Activated T-helper 17 cell treated with anti-CD3 and anti-CD28 coated beads, Interleukin-2, amount 50 U/mL, for 72 hours (primary cell): Measurements from ENCODE around the gene HECW1. TPM values are rescaled to one million over a fixed set of nuclear protein-coding genes. Genes with fewer than 3 reads are reported as not detected.

Source experiments
- ATAC-seq: fragments of 150-1000 bp; cut with Tn5 transposase; replicated peaks from 2 replicates; pipeline ENCODE4 v1.10.0; 2021; ENCODE audit warnings: mild to moderate bottlenecking, moderate library complexity
- H3K27ac Mint-ChIP-seq: one replicate; pipeline ENCODE4 v1.8.0; 2022; ENCODE audit warnings: mixed read lengths
- H3K27me3 Mint-ChIP-seq: one replicate; pipeline ENCODE4 v1.8.0; 2022; ENCODE audit warnings: mixed read lengths
- H3K36me3 Mint-ChIP-seq: one replicate; pipeline ENCODE4 v1.8.0; 2022; ENCODE audit warnings: low read depth, mild to moderate bottlenecking, mixed read lengths
- H3K4me1 Mint-ChIP-seq: one replicate; pipeline ENCODE4 v1.8.0; 2022; ENCODE audit warnings: mixed read lengths
- H3K4me3 Mint-ChIP-seq: one replicate; pipeline ENCODE4 v1.8.0; 2022; ENCODE audit warnings: mild to moderate bottlenecking, mixed read lengths
- H3K9me3 Mint-ChIP-seq: one replicate; pipeline ENCODE4 v1.8.0; 2022; ENCODE audit warnings: mixed read lengths
- total RNA-seq, 2 donors: library from RNA; stranded (reverse); gene quantifications; one replicate each; pipeline ENCODE4 v1.2.3, GENCODE V29; 2022

The HECW1 gene
- total RNA-seq, 2 donors from 2014 or later = not detected

DNA sequence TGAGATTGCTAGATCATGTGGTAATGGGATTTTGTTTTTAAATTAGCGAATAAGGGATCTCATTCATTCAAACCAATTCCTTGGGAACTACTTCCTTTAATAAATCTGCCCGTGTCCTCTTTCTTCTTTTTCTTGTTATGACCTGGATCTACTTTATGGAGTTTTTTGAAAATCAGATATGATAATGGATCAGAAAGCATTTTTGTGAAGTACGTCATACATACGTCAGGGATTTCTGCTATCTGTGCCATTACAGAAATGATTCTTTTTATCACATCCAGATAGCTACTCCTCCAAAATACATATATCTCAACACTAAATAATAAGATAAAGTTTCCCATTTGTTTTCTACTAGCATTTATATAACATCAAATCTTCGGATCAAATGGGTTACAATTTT is 430.3 kb downstream of the HECW1 start:
- Mint-ChIP-seq H3K4me3 (no peak overlapping the region), H3K4me1 (no peaks in the 10 kb centered on the region), H3K36me3 (no peaks in the 10 kb centered on the region), H3K27me3 (peaks cover 6% of the 10 kb centered on the region), H3K27ac (no peak overlapping the region), H3K9me3 (no peaks in the 10 kb centered on the region)
- no peak for ATAC-seq

DNA sequence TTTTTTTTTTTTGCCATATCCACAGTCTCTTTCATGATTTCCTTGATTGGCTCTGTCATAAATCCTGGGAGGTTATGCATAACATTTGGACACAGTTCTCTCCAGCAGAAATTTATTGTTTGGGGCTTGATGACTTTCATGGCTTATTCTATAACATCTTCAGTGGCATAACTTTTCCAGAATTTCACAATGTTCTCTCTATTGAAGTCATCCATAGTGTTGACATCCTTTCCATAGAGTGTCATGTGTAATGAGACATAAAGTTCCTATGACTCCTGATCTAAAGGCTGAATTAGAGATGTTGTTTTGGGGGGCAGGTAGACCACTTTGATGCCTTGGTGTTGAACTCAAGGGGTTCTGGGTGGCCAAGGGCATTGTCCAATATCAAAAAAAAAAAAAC is 433.8 kb downstream of the HECW1 start:
- ATAC-seq = no peak
- Mint-ChIP-seq H3K4me3 (no peak overlapping the region), H3K27me3 (peaks cover 4% of the 10 kb centered on the region), H3K4me1 (no peaks in the 10 kb centered on the region), H3K36me3 (no peaks in the 10 kb centered on the region), H3K9me3 (no peaks in the 10 kb centered on the region), H3K27ac (no peak overlapping the region)

DNA sequence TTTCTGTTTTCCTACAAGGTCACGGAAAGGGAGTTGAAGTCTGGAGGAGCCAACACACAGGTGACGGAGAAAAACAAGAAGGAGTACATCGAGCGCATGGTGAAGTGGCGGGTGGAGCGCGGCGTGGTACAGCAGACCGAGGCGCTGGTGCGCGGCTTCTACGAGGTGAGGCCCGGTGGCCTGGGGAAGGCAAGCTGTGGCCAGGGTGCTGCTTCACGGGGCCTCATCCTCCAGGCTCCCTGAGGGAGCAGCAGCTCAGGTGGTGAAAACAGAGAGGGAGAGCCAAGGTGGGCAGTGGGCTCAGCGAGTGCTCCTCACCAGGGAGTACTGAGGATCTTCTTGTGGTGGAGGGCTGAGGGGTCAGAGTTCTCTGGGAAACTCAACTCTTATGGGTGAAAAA is 438.0 kb downstream of the HECW1 start:
- Mint-ChIP-seq H3K4me1 (peaks cover 9% of the 10 kb centered on the region), H3K4me3 (no peak overlapping the region), H3K27ac (no peak overlapping the region), H3K27me3 (no peaks in the 10 kb centered on the region), H3K36me3 (no peaks in the 10 kb centered on the region), H3K9me3 (no peaks in the 10 kb centered on the region)
- ATAC-seq = no peak

DNA sequence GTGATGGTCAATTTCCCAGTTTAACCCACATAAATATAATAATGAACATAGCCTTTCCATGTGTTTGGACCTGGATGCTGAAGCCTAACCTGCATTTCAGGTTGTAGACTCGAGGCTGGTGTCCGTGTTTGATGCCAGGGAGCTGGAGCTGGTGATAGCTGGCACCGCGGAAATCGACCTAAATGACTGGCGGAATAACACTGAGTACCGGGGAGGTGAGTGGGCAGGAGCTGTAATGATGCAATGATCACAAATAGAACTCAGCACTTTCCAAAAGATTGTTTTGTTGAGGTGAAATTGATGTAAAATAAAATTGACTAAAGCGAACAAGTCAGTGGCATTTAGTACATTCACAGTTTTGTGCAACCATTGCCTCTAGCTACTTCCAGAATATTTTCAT is 439.7 kb downstream of the HECW1 start:
- Mint-ChIP-seq H3K4me1 (peaks cover 15% of the 10 kb centered on the region), H3K27me3 (peaks cover 4% of the 10 kb centered on the region), H3K36me3 (no peaks in the 10 kb centered on the region), H3K4me3 (no peak overlapping the region), H3K9me3 (no peaks in the 10 kb centered on the region), H3K27ac (no peak overlapping the region)
- ATAC-seq = no peak

DNA sequence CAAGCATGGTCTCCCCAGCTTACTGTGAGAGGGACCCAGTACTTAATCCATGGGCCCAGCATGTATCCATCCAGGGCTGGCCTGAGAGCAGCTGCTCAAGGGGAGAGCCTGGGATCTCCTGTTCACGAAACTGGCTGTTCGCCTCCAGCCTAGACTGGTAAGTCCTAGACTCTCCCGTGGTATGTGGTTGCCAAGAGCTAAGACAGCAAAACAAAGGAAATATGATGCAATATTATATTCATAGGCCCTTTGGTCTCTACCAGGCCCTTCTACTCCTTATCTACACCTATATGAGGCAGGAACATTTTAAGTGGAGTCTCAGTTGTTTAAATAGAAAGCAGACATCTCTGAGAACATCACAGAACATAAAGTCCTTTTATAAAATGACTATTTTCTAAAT is 441.6 kb downstream of the HECW1 start:
- peaks cover 15% of the 10 kb centered on the region for H3K4me1 Mint-ChIP-seq
- peak; percentile 67 for ATAC-seq
- H3K9me3 Mint-ChIP-seq = no peaks in the 10 kb centered on the region
- peak overlapping the region; percentile 49 for H3K27ac Mint-ChIP-seq
- peak overlapping the region; percentile 52 for H3K4me3 Mint-ChIP-seq
- H3K36me3 Mint-ChIP-seq = no peaks in the 10 kb centered on the region
- H3K27me3 Mint-ChIP-seq = peaks cover 4% of the 10 kb centered on the region

DNA sequence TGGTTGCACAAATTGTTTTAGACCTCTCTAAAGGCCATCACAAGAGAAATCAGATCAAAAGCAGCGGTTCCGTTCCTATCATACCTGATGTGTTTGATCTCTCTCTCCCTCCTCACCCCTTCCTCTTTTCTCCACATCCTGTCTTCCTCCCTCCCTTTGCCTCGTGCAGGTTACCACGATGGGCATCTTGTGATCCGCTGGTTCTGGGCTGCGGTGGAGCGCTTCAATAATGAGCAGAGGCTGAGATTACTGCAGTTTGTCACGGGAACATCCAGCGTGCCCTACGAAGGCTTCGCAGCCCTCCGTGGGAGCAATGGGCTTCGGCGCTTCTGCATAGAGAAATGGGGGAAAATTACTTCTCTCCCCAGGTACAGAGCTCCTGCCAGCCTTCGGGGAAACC is 442.0 kb downstream of the HECW1 start:
- Mint-ChIP-seq H3K27ac (peak overlapping the region; percentile 49), H3K9me3 (no peaks in the 10 kb centered on the region), H3K27me3 (peaks cover 4% of the 10 kb centered on the region), H3K36me3 (no peaks in the 10 kb centered on the region), H3K4me3 (peak overlapping the region; percentile 52), H3K4me1 (peaks cover 15% of the 10 kb centered on the region)
- peak; percentile 52 for ATAC-seq

DNA sequence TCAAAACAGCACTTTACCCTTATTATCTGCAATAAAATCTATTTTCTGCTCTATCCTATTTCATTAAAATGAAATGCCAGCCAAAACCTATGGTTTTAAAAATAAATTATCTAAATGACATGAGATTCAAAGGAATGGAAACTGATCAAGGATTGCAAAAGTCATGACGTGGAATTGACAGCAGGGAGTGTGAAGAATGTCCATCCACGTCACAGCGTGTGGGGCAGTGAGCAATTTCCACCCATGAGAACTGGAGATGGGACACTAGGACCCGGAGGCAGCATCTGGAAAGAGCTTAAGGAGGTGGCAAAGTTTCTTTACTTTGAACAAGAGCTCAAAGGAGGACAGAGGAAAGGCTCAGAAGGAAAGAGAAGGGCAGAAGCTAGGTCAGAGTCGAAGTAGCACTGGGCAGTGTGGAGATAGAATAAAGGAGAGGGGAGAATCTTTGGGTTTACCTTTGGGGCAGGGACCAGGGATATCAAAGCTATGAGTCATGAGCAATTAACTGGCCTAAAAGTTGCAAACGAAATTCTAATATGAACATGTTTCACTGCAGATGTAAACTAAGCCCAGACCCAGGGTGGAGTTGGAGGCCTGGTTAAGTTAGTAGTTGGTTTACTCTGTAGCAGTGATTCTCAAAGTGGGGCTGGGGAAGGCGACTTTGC is 445.5 kb downstream of the HECW1 start:
- Mint-ChIP-seq H3K27me3 (peaks cover 16% of the 10 kb centered on the region), H3K36me3 (no peaks in the 10 kb centered on the region), H3K27ac (no peak overlapping the region), H3K4me1 (peaks cover 15% of the 10 kb centered on the region), H3K4me3 (no peak overlapping the region), H3K9me3 (no peaks in the 10 kb centered on the region)
- no peak for ATAC-seq

DNA sequence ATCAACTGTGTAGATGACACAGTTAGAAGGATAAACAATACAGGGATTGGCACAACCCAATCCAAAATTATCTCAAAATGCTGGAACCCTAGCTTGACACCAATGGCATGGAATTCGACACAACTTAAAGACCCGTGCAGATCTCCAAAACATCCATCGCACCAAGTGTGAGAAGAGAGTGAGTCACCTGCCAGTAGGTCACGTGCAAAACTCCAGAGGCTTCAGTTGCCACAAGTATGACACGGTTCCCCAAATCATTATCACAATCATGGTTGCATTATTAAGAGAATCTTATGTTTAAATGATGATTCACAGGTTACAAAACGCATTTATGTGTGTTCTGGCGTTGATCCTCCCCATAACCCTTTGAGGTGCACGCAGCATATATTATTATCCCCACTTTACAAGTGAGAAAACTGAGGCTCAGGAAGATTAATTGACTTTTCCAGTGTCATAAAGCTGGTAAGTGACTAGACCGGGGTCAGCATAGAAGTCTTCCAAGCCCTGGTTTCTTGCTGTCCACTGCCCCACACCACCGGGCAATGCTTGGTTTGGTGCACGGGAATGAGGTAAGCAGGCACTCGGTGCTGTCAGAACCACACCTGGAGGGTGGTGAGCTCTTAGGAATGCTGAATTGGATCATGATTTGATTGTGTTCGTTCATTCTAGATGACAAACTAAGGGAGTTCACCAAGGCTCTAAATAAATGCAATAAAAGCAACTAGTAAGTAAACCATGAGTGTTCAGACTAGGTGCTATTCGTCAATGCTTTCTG is 446.9 kb downstream of the HECW1 start:
- H3K36me3 Mint-ChIP-seq = no peaks in the 10 kb centered on the region
- no peak overlapping the region for H3K4me3 Mint-ChIP-seq
- H3K27ac Mint-ChIP-seq = no peak overlapping the region
- H3K9me3 Mint-ChIP-seq = no peaks in the 10 kb centered on the region
- H3K27me3 Mint-ChIP-seq = peaks cover 21% of the 10 kb centered on the region
- no peak for ATAC-seq
- H3K4me1 Mint-ChIP-seq = peaks cover 13% of the 10 kb centered on the region

DNA sequence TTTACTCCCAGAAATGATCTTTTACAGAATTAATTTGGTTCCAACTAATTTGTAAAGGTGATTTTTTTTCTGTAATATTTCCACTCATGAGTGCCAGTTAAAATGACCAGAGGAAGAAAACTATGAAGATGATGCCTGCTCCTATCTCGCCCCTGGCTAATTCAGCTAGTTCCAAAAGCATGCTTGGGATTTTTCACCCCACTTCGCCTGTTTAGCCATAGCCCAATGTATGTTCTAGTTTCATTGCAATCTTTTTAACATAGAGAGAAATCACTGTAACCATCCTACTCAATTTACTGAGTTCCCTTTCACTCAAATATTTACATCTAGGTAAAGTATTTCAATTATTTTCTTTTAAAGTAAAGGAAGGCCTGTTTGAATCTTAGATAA is 447.5 kb downstream of the HECW1 start:
- Mint-ChIP-seq H3K4me3 (no peak overlapping the region), H3K27ac (no peak overlapping the region), H3K27me3 (peaks cover 22% of the 10 kb centered on the region)

DNA sequence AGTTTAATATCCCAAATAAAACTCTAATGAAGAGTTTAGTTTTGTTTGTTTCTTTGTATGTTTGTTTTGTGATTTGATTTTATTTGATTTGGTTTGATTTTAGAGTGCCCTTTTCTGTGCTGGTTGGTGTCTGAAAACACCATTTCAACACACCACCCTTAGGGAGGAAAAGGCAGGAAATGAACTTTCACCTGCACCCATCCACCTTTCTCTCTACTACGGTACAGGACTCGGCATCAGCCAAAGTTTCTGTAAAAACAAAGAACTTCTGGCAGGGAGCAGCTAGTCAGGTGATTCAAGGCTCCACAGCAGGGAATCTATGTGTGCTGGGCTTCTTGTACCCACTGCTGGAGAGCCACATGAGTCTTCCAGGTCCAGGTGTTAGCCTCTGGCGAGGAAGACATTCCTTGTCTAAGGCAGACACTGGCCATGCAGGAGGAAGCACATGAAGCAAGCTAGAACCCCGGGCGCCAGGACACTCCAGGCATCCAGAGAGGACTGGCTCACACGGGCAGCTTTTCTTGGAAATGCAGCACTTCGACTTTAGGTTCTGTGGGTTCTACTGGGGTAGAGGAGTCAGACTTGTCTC is 448.4 kb downstream of the HECW1 start:
- Mint-ChIP-seq H3K36me3 (no peaks in the 10 kb centered on the region), H3K9me3 (no peaks in the 10 kb centered on the region), H3K27ac (peak overlapping the region; percentile 34), H3K27me3 (peaks cover 24% of the 10 kb centered on the region), H3K4me3 (no peak overlapping the region), H3K4me1 (peaks cover 4% of the 10 kb centered on the region)
- no peak for ATAC-seq

More for the DNA sequence above, 447.5 kb downstream of the HECW1 start:
- H3K36me3 Mint-ChIP-seq = no peaks in the 10 kb centered on the region
- ATAC-seq = no peak
- H3K4me1 Mint-ChIP-seq = peaks cover 8% of the 10 kb centered on the region
- H3K9me3 Mint-ChIP-seq = no peaks in the 10 kb centered on the region

DNA sequence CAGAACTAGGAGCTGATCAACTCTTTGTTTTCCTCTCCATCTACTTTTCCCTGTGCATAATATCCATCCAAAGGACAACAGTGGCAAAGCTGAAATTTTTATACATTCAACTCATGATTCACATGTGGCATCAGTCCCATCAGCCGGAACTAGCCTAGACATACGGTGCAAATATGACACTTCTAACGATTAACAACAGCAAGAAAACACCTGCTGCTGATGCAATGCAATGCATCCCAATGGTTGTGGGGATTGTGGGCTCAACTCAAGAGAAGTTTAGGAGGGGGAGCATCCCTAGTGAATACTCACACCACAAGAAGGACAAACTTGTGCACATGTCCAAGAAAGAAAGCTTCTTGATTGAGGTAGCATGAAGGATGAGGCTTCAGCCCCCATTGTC is 449.9 kb downstream of the HECW1 start:
- Mint-ChIP-seq H3K27ac (no peak overlapping the region), H3K36me3 (no peaks in the 10 kb centered on the region), H3K27me3 (peaks cover 21% of the 10 kb centered on the region), H3K4me1 (no peaks in the 10 kb centered on the region), H3K9me3 (no peaks in the 10 kb centered on the region), H3K4me3 (no peak overlapping the region)
- no peak for ATAC-seq

DNA sequence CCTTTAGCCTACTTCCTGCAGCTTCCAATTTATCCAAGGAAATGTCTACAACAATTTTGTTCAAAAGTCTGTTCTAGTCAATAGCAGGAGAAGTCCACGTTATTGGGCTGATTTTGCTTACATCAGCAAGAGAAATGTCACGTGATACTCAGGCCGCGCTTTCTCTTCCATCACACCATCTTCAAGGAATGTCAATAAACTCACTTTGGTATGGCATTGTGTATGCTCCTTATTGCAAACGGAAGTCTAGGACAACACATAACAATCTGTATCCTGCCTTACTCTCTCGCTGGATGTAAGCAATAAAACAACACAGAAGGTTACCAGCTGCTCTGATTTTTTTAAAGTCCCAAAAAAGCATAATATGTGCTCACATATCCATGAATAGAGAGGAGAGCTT is 453.3 kb downstream of the HECW1 start:
- ATAC-seq = no peak
- Mint-ChIP-seq H3K36me3 (no peaks in the 10 kb centered on the region), H3K9me3 (no peaks in the 10 kb centered on the region), H3K27ac (no peak overlapping the region), H3K27me3 (peaks cover 21% of the 10 kb centered on the region), H3K4me1 (peaks cover 6% of the 10 kb centered on the region), H3K4me3 (no peak overlapping the region)

DNA sequence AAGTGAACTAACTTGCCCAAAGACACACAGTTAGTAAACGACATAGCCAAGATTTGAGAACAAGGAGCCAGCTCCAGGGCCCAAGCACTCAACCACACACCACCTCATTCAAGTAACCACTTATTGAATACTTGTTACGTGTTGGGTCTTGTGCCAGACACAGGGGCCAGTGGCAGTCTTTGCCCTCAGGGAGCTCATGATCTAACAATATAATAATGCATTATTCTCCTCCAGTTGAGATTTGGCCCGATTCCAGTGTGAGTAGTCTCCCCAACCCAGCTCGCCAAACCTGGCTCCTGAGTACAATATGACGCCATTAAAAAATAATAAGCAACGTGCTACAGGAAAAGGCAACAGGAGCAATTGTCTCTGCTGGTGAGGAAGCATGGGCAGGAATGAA is 456.1 kb downstream of the HECW1 start:
- ATAC-seq = no peak
- Mint-ChIP-seq H3K4me1 (peaks cover 14% of the 10 kb centered on the region), H3K4me3 (no peak overlapping the region), H3K27ac (no peak overlapping the region), H3K27me3 (peaks cover 4% of the 10 kb centered on the region), H3K36me3 (no peaks in the 10 kb centered on the region), H3K9me3 (no peaks in the 10 kb centered on the region)

DNA sequence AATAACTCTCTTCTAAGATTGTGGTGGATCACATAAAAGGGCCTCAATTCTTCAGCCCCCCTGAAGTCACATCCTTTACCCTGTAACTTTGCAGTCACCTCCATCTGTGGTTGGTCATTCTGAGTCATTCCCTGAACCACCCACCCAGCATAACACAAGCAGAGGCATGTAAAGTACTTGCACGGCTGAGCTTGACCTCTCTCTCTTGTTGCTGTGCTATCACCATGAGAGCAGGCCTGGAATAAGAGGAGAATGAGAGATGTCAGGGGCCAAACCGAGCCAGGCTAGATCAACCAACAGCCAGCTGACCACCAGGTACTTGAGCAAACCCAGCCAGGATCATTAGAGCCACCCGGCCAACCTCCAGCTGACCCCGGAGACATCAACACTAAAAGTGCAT is 457.0 kb downstream of the HECW1 start:
- H3K36me3 Mint-ChIP-seq = no peaks in the 10 kb centered on the region
- no peak overlapping the region for H3K27ac Mint-ChIP-seq
- H3K27me3 Mint-ChIP-seq = peaks cover 4% of the 10 kb centered on the region
- H3K4me1 Mint-ChIP-seq = peaks cover 14% of the 10 kb centered on the region
- no peaks in the 10 kb centered on the region for H3K9me3 Mint-ChIP-seq
- H3K4me3 Mint-ChIP-seq = no peak overlapping the region
- ATAC-seq = peak; percentile 33
